ENCODE measurements around the gene TMEM35B. TPM values are rescaled to one million over a fixed set of nuclear protein-coding genes. Genes with fewer than 3 reads are reported as not detected.
"Not testable (repeated sequence)": the region's sequence is repeated elsewhere in the genome, so short reads cannot be mapped to it uniquely, and the experiment has no call there.

The TMEM35B gene
- total RNA-seq, 2 experiments from 2014 or later = 0.85 to 2.3 TPM

DNA sequence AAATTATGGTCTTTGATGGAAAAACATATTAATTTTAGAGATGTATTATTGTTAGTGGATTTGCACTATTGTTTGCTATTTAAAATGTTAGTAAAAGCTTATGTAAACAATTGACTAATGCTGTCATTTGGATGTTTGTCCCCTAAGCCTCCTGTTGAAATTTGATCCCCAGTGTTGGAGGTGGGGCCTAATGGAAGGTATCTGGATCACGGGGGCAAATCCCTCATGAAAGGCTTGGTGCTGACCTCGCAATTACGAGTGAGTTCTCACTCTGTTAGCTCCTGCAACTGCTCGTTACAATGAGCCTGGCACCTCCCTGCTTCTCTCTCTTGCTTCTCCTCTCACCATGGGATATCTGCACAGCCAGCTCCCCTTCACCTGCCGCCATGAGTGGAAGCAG, 14.3 kb downstream of the TMEM35B start:
- no peak overlapping the region for H3K4me3 Mint-ChIP-seq
- peaks cover 17% of the 10 kb centered on the region for H3K4me1 ChIP-seq (ENCODE audit: insufficient read depth, low read length)
- intact Hi-C loops (cut with DNase I, micrococcal nuclease) = no loop called here
- H3K36me3 Mint-ChIP-seq (ENCODE audit: low read depth) = peaks cover 9% of the 10 kb centered on the region
- no peak overlapping the region for H3K27ac Mint-ChIP-seq
- TF ChIP-seq, protein P1, sequence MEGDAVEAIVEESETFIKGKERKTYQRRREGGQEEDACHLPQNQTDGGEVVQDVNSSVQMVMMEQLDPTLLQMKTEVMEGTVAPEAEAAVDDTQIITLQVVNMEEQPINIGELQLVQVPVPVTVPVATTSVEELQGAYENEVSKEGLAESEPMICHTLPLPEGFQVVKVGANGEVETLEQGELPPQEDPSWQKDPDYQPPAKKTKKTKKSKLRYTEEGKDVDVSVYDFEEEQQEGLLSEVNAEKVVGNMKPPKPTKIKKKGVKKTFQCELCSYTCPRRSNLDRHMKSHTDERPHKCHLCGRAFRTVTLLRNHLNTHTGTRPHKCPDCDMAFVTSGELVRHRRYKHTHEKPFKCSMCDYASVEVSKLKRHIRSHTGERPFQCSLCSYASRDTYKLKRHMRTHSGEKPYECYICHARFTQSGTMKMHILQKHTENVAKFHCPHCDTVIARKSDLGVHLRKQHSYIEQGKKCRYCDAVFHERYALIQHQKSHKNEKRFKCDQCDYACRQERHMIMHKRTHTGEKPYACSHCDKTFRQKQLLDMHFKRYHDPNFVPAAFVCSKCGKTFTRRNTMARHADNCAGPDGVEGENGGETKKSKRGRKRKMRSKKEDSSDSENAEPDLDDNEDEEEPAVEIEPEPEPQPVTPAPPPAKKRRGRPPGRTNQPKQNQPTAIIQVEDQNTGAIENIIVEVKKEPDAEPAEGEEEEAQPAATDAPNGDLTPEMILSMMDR (IDR thresholded peaks at IDR 0.05) = no peak
- DNase-seq (no peak), ATAC-seq (ENCODE audit: poor library complexity) (no peak)
- POLR2A ChIA-PET = no interaction called here
- H3K27me3 ChIP-seq (ENCODE audit: control insufficient read depth in 1 of 2, insufficient read depth in 2 of 2, low read length in 2 of 2) = no peaks in the 10 kb centered on the region
- no peak overlapping the region for H3K4me3 ChIP-seq (ENCODE audit: low read length)
- H3K4me1 Mint-ChIP-seq (ENCODE audit: low read depth) = peaks cover 3% of the 10 kb centered on the region
- CTCF ChIA-PET = interaction anchor here (2.2 kb wide), 1 partner anchor 118 kb away, joined by 4 read pairs; no protein-coding TSS in a partner anchor
- H3K9me3 Mint-ChIP-seq = no peaks in the 10 kb centered on the region
- no peaks in the 10 kb centered on the region for H3K36me3 ChIP-seq (ENCODE audit: insufficient read depth, low read length)
- no peak overlapping the region for H3K27ac ChIP-seq (ENCODE audit: low read depth in 1 of 2, low read length in 2 of 2)
- peaks cover 0 to 11% of the 10 kb centered on the region in 2 experiments for H3K9me3 ChIP-seq (ENCODE audit: control insufficient read depth in 1 of 2, insufficient read depth in 1 of 2, low read length in 2 of 2)
- H3K27me3 Mint-ChIP-seq = no peaks in the 10 kb centered on the region

DNA sequence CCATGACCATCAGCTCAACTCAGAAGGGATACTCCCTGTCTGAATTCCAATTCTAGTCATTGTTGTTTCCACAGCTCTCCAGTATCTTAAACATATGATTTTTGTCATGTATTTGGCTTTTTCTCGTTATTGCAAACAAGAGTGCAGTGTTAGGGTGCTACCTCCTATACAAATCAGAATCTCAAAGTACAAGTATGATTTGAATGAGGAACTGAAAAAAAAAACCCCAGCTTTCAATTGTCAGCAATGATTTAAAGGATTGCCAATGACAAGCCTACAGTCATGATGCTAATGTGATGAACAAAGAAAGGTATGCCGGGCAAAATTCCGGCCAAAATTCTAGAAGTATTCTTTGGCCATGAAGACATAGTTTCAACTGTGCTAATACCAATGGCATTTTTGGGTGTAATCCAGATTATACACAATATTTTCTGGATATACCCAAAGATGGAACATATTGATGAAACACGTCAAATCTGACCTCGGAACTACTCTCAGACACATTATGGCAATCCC, 14.9 kb downstream of the TMEM35B start:
- Mint-ChIP-seq H3K4me1 (ENCODE audit: low read depth) (no peaks in the 10 kb centered on the region), H3K27me3 (no peaks in the 10 kb centered on the region), H3K9me3 (no peaks in the 10 kb centered on the region), H3K27ac (no peak overlapping the region), H3K36me3 (ENCODE audit: low read depth) (peaks cover 4% of the 10 kb centered on the region), H3K4me3 (no peak overlapping the region)
- no peak overlapping the region for H3K4me3 ChIP-seq (ENCODE audit: low read length)
- TF ChIP-seq, protein P1 (IDR thresholded peaks at IDR 0.05) = no peak
- DNase-seq (no peak), ATAC-seq (ENCODE audit: poor library complexity) (no peak)
- POLR2A ChIA-PET = interaction anchor here (0.7 kb wide), 1 partner anchor 15 kb away, joined by 3 read pairs; the partner anchor contains the start of gene TMEM35B
- CTCF ChIA-PET = interaction anchor here (2.2 kb wide), 1 partner anchor 118 kb away, joined by 4 read pairs; no protein-coding TSS in a partner anchor
- no peaks in the 10 kb centered on the region for H3K27me3 ChIP-seq (ENCODE audit: control insufficient read depth in 1 of 2, insufficient read depth in 2 of 2, low read length in 2 of 2)
- no peaks in the 10 kb centered on the region for H3K36me3 ChIP-seq (ENCODE audit: insufficient read depth, low read length)
- intact Hi-C loops (cut with DNase I, micrococcal nuclease) = no loop called here
- peaks cover 17% of the 10 kb centered on the region for H3K4me1 ChIP-seq (ENCODE audit: insufficient read depth, low read length)
- no peak overlapping the region for H3K27ac ChIP-seq (ENCODE audit: low read depth in 1 of 2, low read length in 2 of 2)
- peaks cover 0 to 11% of the 10 kb centered on the region in 2 experiments for H3K9me3 ChIP-seq (ENCODE audit: control insufficient read depth in 1 of 2, insufficient read depth in 1 of 2, low read length in 2 of 2)

DNA sequence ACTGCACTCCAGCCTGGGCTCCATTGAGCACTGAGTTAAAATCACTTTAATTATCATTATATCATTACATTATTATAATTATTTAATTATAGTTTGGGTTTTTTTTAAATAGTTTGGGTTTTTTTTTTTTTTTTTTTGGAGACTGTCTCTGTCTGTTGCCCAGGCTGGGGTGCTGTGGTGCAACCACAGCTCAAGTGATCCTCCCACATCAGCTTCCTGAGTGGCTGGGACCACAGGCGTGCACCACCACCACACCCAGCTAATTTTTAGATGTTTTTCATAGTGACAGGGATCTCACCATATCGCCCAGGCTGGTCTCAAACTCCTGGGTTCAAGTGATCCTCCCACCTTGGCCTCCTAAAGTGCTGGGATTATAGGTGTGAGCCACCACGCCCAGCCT, 16.9 kb downstream of the TMEM35B start:
- DNase-seq (peak in 2 of 14 experiments; percentile 53 to 63), ATAC-seq (ENCODE audit: poor library complexity) (peak; percentile 94)
- H3K4me3 ChIP-seq (ENCODE audit: low read length); H3K36me3 ChIP-seq (ENCODE audit: insufficient read depth, low read length); intact Hi-C loops (cut with DNase I, micrococcal nuclease); H3K27me3 ChIP-seq (ENCODE audit: control insufficient read depth in 1 of 2, insufficient read depth in 2 of 2, low read length in 2 of 2); H3K27ac ChIP-seq (ENCODE audit: low read depth in 1 of 2, low read length in 2 of 2); H3K27me3 Mint-ChIP-seq; H3K9me3 Mint-ChIP-seq; H3K4me3 Mint-ChIP-seq; H3K36me3 Mint-ChIP-seq (ENCODE audit: low read depth); H3K4me1 Mint-ChIP-seq (ENCODE audit: low read depth); H3K27ac Mint-ChIP-seq; CTCF ChIA-PET: not testable (repeated sequence)
- peaks cover 17% of the 10 kb centered on the region for H3K4me1 ChIP-seq (ENCODE audit: insufficient read depth, low read length)
- peaks cover 0 to 11% of the 10 kb centered on the region in 2 experiments for H3K9me3 ChIP-seq (ENCODE audit: control insufficient read depth in 1 of 2, insufficient read depth in 1 of 2, low read length in 2 of 2)
- POLR2A ChIA-PET = interaction anchor here (1.7 kb wide), 1 partner anchor 16 kb away, joined by 4 read pairs; no protein-coding TSS in a partner anchor

DNA sequence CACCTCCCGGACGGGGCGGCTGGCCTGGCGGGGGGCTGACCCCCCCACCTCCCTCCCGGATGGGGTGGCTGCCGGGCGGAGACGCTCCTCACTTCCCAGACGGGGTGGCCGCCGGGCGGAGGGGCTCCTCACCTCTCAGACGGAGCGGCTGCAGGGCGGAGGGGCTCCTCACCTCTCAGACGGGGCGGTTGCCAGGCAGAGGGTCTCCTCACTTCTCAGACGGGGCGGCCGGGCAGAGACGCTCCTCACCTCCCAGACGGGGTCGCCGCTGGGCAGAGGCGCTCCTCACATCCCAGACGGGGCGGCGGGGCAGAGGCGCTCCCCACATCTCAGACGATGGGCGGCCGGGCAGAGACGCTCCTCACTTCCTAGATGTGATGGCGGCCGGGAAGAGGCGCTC, 17.5 kb downstream of the TMEM35B start:
- not testable (repeated sequence) for H3K4me3 ChIP-seq (ENCODE audit: low read length)

More for the DNA sequence above, 17.5 kb downstream of the TMEM35B start:
- H3K36me3 Mint-ChIP-seq (ENCODE audit: low read depth); intact Hi-C loops (cut with DNase I, micrococcal nuclease); H3K4me3 Mint-ChIP-seq; H3K27me3 ChIP-seq (ENCODE audit: control insufficient read depth in 1 of 2, insufficient read depth in 2 of 2, low read length in 2 of 2); H3K27me3 Mint-ChIP-seq; ATAC-seq (ENCODE audit: poor library complexity); DNase-seq; CTCF ChIA-PET; H3K27ac ChIP-seq (ENCODE audit: low read depth in 1 of 2, low read length in 2 of 2); H3K9me3 Mint-ChIP-seq; H3K27ac Mint-ChIP-seq; H3K36me3 ChIP-seq (ENCODE audit: insufficient read depth, low read length); POLR2A ChIA-PET; H3K4me1 Mint-ChIP-seq (ENCODE audit: low read depth): not testable (repeated sequence)
- Histone ChIP-seq H3K4me1 (ENCODE audit: insufficient read depth, low read length) (peaks cover 17% of the 10 kb centered on the region), H3K9me3 (ENCODE audit: control insufficient read depth in 1 of 2, insufficient read depth in 1 of 2, low read length in 2 of 2) (peaks cover 0 to 11% of the 10 kb centered on the region in 2 experiments)
